Skeletal muscle tissue (tissue), 4 donors: ENCODE data around the gene ARHGAP29. TPM values are rescaled to one million over a fixed set of nuclear protein-coding genes. Genes with fewer than 3 reads are reported as not detected.

Experiments
- H3K27ac ChIP-seq: one replicate; pipeline ENCODE4 v1.7.0; 2013; ENCODE audit warnings: mild to moderate bottlenecking, low read depth, low read length, inconsistent platforms
- H3K27me3 ChIP-seq, 3 donors: one replicate each; pipeline ENCODE4 v1.7.0; 2013; ENCODE audit warnings: low read length in 3 of 3; ENCODE audit not compliant: control insufficient read depth in 3 of 3, insufficient read depth in 3 of 3
- H3K36me3 ChIP-seq, 3 donors: one replicate each; pipeline ENCODE4 v1.7.0; 2013; ENCODE audit warnings: low read length in 3 of 3; ENCODE audit not compliant: control insufficient read depth in 3 of 3, insufficient read depth in 3 of 3
- H3K4me1 ChIP-seq, 3 donors: one replicate each; pipeline ENCODE4 v1.7.0; 2013; ENCODE audit warnings: low read length in 3 of 3, mild to moderate bottlenecking in 3 of 3; ENCODE audit not compliant: control insufficient read depth in 3 of 3, insufficient read depth in 3 of 3
- H3K4me3 ChIP-seq, 3 donors: one replicate each; pipeline ENCODE4 v1.7.0; 2013; ENCODE audit warnings: low read length in 3 of 3
- H3K9ac ChIP-seq, 3 donors: one replicate each; pipeline ENCODE4 v1.7.0; 2013; ENCODE audit warnings: low read length in 3 of 3, mild to moderate bottlenecking in 3 of 3, moderate library complexity in 2 of 3, low read depth in 1 of 3
- H3K9me3 ChIP-seq, 3 donors: one replicate each; pipeline ENCODE4 v1.7.0; 2013; ENCODE audit warnings: low read length in 3 of 3; ENCODE audit not compliant: control insufficient read depth in 3 of 3
- total RNA-seq: library from RNA; depleted of rRNA; stranded (reverse); fragments of >200 nt; gene quantifications from one replicate; pipeline ENCODE4 v1.2.3, GENCODE V29; 2014
- donor health status: Osteomylitis.

Gene ARHGAP29
- total RNA-seq, 1 donor from 2014 or later: 39.1 TPM

GRCh38 chr1:94248956-94249688, 11.7 kb upstream of the ARHGAP29 start:
- H3K36me3 ChIP-seq: no peaks in the 10 kb centered on the region
- peaks cover 5 to 11% (median 9%) of the 10 kb centered on the region in 3 donors for H3K4me1 ChIP-seq
- no peak overlapping the region for H3K9ac ChIP-seq
- no peaks in the 10 kb centered on the region for H3K27me3 ChIP-seq
- H3K4me3 ChIP-seq: no peak overlapping the region
- H3K9me3 ChIP-seq: no peaks in the 10 kb centered on the region
- H3K27ac ChIP-seq: no peak overlapping the region

GRCh38 chr1:94247138-94248094, 10.0 kb upstream of the ARHGAP29 start:
- H3K4me1 ChIP-seq: peaks cover 5 to 11% (median 9%) of the 10 kb centered on the region in 3 donors
- H3K9ac ChIP-seq: peak overlapping the region; percentile 75 to 85 (median 78)

GRCh38 chr1:94246692-94247137, 9.3 kb upstream of the ARHGAP29 start:
- peak overlapping the region; percentile 75 to 85 (median 78) for H3K9ac ChIP-seq
- peak overlapping the region; percentile 73 to 79 (median 78) for H3K4me3 ChIP-seq
- H3K27ac ChIP-seq: peak overlapping the region; percentile 52
- no peaks in the 10 kb centered on the region for H3K36me3 ChIP-seq
- no peaks in the 10 kb centered on the region for H3K27me3 ChIP-seq
- H3K9me3 ChIP-seq: peaks cover 0 to 4% (median 0%) of the 10 kb centered on the region in 3 donors
- H3K4me1 ChIP-seq: peaks cover 5 to 11% (median 9%) of the 10 kb centered on the region in 3 donors

More at GRCh38 chr1:94247138-94248094, 10.0 kb upstream of the ARHGAP29 start:
- Histone ChIP-seq H3K27ac (peak overlapping the region; percentile 52), H3K9me3 (peaks cover 0 to 4% (median 0%) of the 10 kb centered on the region in 3 donors), H3K27me3 (no peaks in the 10 kb centered on the region), H3K4me3 (peak overlapping the region; percentile 73 to 79 (median 78)), H3K36me3 (no peaks in the 10 kb centered on the region)

- Histone ChIP-seq H3K4me1 (peaks cover 5 to 11% (median 9%) of the 10 kb centered on the region in 3 donors), H3K36me3 (no peaks in the 10 kb centered on the region), H3K9ac (peak overlapping the region; percentile 7 to 51 (median 33)), H3K9me3 (peaks cover 0 to 4% (median 0%) of the 10 kb centered on the region in 3 donors), H3K27me3 (no peaks in the 10 kb centered on the region), H3K4me3 (peak overlapping the region in 2 of 3 donors; percentile 0 to 79), H3K27ac (peak overlapping the region; percentile 52)
Observed at GRCh38 chr1:94245747-94246438, 8.5 kb upstream of the ARHGAP29 start.

- Histone ChIP-seq H3K27ac (no peak overlapping the region), H3K27me3 (no peaks in the 10 kb centered on the region), H3K36me3 (no peaks in the 10 kb centered on the region), H3K9me3 (peaks cover 0 to 4% (median 0%) of the 10 kb centered on the region in 3 donors), H3K4me1 (peaks cover 5 to 11% (median 9%) of the 10 kb centered on the region in 3 donors), H3K9ac (no peak overlapping the region), H3K4me3 (peak overlapping the region in 1 of 3 donors; percentile 79)
Observed at GRCh38 chr1:94244816-94245215, 7.4 kb upstream of the ARHGAP29 start.

GRCh38 chr1:94243665-94244064, 6.3 kb upstream of the ARHGAP29 start:
- Histone ChIP-seq H3K9me3 (peaks cover 0 to 4% (median 0%) of the 10 kb centered on the region in 3 donors), H3K9ac (no peak overlapping the region), H3K4me3 (no peak overlapping the region), H3K36me3 (no peaks in the 10 kb centered on the region), H3K27ac (no peak overlapping the region), H3K4me1 (peaks cover 5 to 11% (median 9%) of the 10 kb centered on the region in 3 donors), H3K27me3 (no peaks in the 10 kb centered on the region)

GRCh38 chr1:94240822-94241221, 3.4 kb upstream of the ARHGAP29 start:
- H3K36me3 ChIP-seq: no peaks in the 10 kb centered on the region
- no peak overlapping the region for H3K27ac ChIP-seq
- peaks cover 0 to 4% (median 0%) of the 10 kb centered on the region in 3 donors for H3K9me3 ChIP-seq
- H3K4me1 ChIP-seq: peaks cover 0 to 4% (median 2%) of the 10 kb centered on the region in 3 donors
- H3K27me3 ChIP-seq: no peaks in the 10 kb centered on the region
- H3K9ac ChIP-seq: no peak overlapping the region
- H3K4me3 ChIP-seq: no peak overlapping the region

- H3K4me3 ChIP-seq: no peak overlapping the region
- no peak overlapping the region for H3K9ac ChIP-seq
- peaks cover 0 to 4% (median 2%) of the 10 kb centered on the region in 3 donors for H3K4me1 ChIP-seq
- no peaks in the 10 kb centered on the region for H3K36me3 ChIP-seq
- H3K9me3 ChIP-seq: peaks cover 0 to 4% (median 0%) of the 10 kb centered on the region in 3 donors
- no peak overlapping the region for H3K27ac ChIP-seq
- H3K27me3 ChIP-seq: no peaks in the 10 kb centered on the region
Observed at GRCh38 chr1:94239796-94240195, 2.4 kb upstream of the ARHGAP29 start.

- peaks cover 0 to 4% (median 0%) of the 10 kb centered on the region in 3 donors for H3K9me3 ChIP-seq
- H3K4me1 ChIP-seq: peaks cover 0 to 4% (median 2%) of the 10 kb centered on the region in 3 donors
- no peaks in the 10 kb centered on the region for H3K36me3 ChIP-seq
- no peak overlapping the region for H3K9ac ChIP-seq
- H3K27ac ChIP-seq: no peak overlapping the region
- H3K4me3 ChIP-seq: no peak overlapping the region
- H3K27me3 ChIP-seq: no peaks in the 10 kb centered on the region
Observed at GRCh38 chr1:94239051-94239450, 1.7 kb upstream of the ARHGAP29 start.
